ENCODE results near the gene IMPG2.

The IMPG2 gene

DNA sequence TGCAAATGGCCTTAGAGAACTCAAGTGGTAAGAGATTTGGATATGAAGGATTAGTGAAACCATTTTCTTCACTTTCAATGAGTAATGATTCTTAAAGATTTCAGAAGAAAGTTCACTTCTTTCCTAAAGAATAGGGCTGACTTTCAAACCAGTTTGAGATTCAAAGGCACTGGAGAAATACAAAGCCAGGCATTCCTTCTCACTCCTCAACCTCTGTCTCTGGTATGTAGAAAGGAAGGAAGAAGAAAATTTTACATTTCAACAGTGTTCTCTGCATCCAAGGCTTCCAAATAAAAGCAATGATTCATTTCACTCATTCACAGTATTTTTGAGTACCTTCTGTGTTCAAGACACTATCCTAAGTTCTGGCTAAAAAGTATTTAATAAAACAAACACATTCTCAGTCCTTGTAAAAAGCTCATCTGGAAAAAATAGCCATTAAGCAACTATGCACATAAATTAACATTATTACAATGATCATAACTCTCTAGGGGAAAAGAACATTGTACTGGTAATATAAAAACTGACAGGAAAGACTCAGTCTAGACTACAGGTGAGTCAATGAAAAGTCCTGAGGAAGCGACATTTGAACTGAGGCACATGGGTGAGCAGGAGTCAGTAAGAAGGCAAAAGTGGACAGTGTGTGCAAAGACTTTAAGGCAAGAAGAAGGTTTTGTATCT is 79.5 kb downstream of the IMPG2 start:
- DNase-seq (ENCODE audit: low read depth): no peak

DNA sequence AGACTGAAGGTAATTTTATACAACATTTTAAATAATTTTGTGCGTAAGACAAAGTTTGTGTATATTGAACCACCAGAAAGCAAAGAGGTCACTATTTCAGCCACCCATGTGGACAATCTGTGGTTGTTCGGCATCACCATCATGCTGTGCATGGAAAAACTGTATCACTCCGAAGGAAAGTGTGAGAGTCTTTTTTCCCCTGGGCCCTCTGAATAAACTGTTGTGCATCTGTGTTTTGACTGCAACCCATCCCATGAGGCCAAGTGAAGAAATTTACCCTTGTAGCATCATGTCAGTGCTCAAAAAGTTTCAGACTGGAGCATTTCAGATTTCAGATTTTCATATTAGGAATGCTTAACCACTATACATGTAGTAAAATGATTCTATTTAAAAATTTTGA is 85.3 kb downstream of the IMPG2 start:
- DNase-seq (ENCODE audit: low read depth): no peak

- DNase-seq (ENCODE audit: low read depth): no peak
Observed at GRCh38 chr3:101230618-101231017, 89.8 kb downstream of the IMPG2 start.

GRCh38 chr3:101229681-101230080 is 90.7 kb downstream of the IMPG2 start:
- no peak for DNase-seq (ENCODE audit: low read depth)

- DNase-seq (ENCODE audit: low read depth): no peak
Observed at GRCh38 chr3:101228441-101228840, 91.9 kb downstream of the IMPG2 start.

GRCh38 chr3:101224739-101225138 is 95.6 kb downstream of the IMPG2 start:
- no peak for DNase-seq (ENCODE audit: low read depth)

DNA sequence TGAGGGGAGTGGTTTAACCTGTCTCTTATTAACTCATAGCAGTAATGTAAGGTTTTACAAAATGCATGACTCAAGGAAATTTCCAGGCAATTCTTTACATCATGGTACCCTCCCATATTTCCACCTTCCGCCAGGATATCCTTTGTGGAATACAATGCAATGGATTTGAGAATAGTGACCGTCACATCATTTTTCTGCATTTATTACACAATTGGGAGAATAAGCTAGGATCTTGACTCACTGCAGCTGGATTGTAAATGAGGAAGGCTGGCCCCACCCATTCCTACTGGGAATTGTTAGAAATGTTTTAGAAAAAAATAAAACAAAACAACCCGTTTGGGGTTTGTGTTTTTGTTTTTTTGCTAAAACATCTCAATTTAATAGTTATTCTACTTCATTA is 97.4 kb downstream of the IMPG2 start:
- DNase-seq (ENCODE audit: low read depth): no peak

GRCh38 chr3:101219842-101220560 is 100.4 kb downstream of the IMPG2 start:
- no peak for DNase-seq (ENCODE audit: low read depth)

- no peak for DNase-seq (ENCODE audit: low read depth)
Observed at GRCh38 chr3:101217472-101218245, 102.7 kb downstream of the IMPG2 start.

GRCh38 chr3:101216710-101217465 is 103.5 kb downstream of the IMPG2 start:
- peak; percentile 90 for DNase-seq (ENCODE audit: low read depth)

DNA sequence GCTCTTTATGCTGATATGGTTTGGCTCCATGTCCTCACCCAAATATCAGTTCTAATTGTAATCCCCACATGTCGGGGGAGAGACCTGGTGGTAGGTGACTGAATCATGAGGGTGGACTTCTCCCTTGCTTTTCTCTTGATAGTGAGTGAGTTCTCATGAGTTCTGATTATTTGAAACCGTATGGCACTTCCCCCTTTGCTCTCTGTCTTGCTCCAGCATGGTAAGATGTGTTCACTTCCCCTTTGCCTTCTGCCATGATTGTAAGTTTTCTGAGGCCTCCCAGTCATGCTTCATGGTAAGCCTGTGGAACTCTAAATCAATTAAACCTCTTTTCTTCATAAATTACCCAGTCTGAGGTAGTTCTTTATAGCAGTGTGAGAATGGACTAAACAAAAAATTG is 107.6 kb downstream of the IMPG2 start:
- DNase-seq (ENCODE audit: low read depth): no peak

DNA sequence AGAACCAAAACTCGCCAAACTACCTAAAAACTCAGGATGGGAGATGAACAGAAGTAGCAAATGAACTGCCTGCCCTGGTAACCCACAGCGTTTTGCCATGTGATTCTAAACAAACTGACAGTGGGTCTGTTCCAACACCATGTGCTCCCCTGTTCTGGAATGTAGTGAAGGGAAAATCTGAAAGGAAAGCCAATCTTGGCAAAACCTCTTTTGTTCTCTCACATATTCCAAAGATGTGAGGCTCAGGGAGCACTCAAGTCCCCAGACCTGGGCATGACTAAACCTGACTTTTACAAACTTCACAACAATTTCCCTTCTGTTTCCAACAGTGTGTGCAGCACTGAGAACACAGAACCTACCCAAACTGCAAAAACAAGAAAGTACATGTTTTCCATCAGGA is 116.1 kb downstream of the IMPG2 start:
- no peak for DNase-seq (ENCODE audit: low read depth)

DNA sequence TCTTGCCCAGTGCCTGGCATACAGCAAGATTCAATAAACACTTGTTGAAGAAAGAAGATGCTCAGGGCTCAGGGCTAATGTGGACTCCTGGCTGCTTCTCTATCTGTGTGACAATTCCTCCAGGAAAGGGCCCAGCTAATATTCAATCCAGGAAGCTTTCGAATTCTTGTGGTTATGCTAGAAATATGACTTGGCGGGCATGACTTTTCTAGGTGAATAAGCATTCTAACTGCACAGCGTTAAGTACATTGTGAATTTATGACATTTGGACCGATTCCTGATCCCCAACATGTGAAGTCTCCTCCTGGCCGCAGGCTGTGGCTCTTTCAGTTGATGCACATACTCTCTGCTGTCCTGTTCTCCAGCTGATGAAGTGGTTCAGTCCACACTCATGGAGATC is 117.0 kb downstream of the IMPG2 start:
- peak; percentile 22 for DNase-seq (ENCODE audit: low read depth)

- no peak for DNase-seq (ENCODE audit: low read depth)
Observed at GRCh38 chr3:101202640-101203039, 117.7 kb downstream of the IMPG2 start.

DNA sequence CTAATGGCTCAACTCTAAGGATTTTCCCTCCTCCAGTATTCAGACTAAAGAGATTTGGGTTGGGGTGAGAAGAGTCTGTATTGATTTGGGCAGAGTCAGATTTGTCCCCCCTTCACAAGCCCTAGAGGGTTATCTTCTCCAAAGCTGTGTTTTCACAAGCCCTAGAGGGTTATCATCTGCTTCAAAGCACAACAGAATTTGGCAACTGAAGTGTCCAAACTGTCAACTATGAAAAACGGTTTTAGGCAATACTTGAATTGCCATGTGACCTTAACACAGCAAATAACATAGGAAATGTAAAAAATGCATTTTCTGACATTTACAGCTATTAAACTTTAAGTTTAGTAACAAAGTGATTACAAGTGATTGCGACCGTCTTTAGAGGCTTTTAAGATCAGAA is 119.9 kb downstream of the IMPG2 start:
- DNase-seq (ENCODE audit: low read depth): no peak

GRCh38 chr3:101195951-101196713 is 124.2 kb downstream of the IMPG2 start:
- peak; percentile 40 for DNase-seq (ENCODE audit: low read depth)

GRCh38 chr3:101194392-101194791 is 126.0 kb downstream of the IMPG2 start:
- DNase-seq (ENCODE audit: low read depth): no peak

DNA sequence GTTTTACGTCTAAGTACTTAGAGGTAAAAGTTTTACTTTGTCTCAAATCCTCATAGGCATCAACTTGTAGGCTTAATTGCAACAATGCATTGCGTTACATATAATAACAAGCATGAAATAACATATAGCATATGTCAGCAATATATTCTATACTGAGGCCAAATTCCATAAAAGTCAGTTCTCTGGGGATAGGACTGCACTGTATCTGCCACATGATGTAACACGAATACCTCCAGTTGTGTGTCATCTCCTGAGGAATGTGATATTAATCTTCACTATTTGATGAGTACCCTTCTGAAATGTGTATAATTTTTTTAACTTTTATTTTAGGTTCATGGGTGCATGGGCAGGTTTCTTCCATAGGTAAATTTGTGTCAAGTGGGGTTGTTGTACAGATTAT is 126.4 kb downstream of the IMPG2 start:
- DNase-seq (ENCODE audit: low read depth): no peak

GRCh38 chr3:101189796-101190195 is 130.6 kb downstream of the IMPG2 start:
- no peak for DNase-seq (ENCODE audit: low read depth)

DNA sequence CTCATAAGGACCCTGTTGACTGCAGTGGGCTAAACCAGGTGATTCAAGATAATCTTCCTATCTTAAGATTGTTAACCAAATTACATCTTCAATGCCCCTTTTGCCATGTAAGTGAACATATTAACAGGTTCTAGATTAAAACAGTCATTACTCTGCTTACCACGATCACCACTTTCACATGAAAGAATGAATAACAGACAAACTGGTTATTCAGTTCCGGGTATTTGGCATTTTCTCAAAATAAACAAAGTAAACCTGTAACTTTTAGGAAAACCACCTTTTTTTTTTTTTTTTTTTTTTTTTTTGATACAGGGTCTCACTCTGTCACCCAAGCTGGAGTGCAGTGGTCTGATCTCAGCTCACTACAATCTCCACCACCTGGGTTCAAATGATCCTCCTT is 131.2 kb downstream of the IMPG2 start:
- DNase-seq (ENCODE audit: low read depth): no peak

- DNase-seq (ENCODE audit: low read depth): no peak
Observed at GRCh38 chr3:101185341-101185740, 135.0 kb downstream of the IMPG2 start.

DNA sequence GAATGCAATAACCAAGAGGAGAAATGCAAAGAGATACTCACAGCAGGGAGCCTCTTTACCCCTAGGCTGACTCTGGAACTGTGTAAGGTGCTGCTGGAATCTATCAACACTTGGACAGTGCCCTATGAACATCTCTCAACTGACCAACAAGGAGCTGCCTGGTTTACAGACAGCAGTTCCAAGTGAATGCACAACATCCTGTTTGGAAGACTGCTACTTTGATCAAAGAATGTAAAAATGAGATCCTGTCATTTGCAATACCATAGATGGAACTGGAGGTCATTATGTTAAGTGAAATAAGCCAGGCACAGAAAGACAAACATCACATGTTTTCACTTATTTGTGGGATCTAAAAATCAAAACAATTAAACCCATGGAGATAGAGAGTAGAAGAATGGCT is 136.3 kb downstream of the IMPG2 start:
- peak; percentile 41 for DNase-seq (ENCODE audit: low read depth)
